C4-2B (cell line): ENCODE results near the gene TAF13.
A peak's percentile ranks its signal among the peaks of the same experiment; 100 is the strongest.

ENCODE experiments used
- ZFX ChIP-seq: fragments of 450-650 bp; IDR thresholded peaks from 2 replicates; pipeline ENCODE4 v1.6.1; 2017
- TF ChIP-seq, protein P1 (sequence below): fragments of 450-650 bp; conservative IDR thresholded peaks from 2 replicates; pipeline ENCODE4 v1.5.1; 2017; ENCODE audit warnings: mild to moderate bottlenecking

GRCh38 chr1:109027841-109028240, 48.0 kb downstream of the TAF13 start:
- TF ChIP-seq, protein P1, sequence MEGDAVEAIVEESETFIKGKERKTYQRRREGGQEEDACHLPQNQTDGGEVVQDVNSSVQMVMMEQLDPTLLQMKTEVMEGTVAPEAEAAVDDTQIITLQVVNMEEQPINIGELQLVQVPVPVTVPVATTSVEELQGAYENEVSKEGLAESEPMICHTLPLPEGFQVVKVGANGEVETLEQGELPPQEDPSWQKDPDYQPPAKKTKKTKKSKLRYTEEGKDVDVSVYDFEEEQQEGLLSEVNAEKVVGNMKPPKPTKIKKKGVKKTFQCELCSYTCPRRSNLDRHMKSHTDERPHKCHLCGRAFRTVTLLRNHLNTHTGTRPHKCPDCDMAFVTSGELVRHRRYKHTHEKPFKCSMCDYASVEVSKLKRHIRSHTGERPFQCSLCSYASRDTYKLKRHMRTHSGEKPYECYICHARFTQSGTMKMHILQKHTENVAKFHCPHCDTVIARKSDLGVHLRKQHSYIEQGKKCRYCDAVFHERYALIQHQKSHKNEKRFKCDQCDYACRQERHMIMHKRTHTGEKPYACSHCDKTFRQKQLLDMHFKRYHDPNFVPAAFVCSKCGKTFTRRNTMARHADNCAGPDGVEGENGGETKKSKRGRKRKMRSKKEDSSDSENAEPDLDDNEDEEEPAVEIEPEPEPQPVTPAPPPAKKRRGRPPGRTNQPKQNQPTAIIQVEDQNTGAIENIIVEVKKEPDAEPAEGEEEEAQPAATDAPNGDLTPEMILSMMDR = peak; percentile 51
- no peak for TF ChIP-seq ZFX
